DOHH2 (cell line): ENCODE measurements around the gene CERK.

Experiments used
- EZH2phosphoT487 ChIP-seq: fragments of 200-600 bp; sonication (generic); IDR thresholded peaks from 2 replicates; pipeline ENCODE4 v1.6.1; 2017; ENCODE audit warnings: borderline replicate concordance, mild to moderate bottlenecking, antibody characterized with exemption, low read length, moderate library complexity, mixed read lengths
- TF ChIP-seq, protein P1 (sequence below): fragments of 200-600 bp; sonication (generic); IDR thresholded peaks from one replicate; pipeline ENCODE4 v1.5.1; 2014; ENCODE audit warnings: antibody characterized with exemption, mild to moderate bottlenecking, low read depth, low read length; ENCODE audit not compliant: poor library complexity, severe bottlenecking

DNA sequence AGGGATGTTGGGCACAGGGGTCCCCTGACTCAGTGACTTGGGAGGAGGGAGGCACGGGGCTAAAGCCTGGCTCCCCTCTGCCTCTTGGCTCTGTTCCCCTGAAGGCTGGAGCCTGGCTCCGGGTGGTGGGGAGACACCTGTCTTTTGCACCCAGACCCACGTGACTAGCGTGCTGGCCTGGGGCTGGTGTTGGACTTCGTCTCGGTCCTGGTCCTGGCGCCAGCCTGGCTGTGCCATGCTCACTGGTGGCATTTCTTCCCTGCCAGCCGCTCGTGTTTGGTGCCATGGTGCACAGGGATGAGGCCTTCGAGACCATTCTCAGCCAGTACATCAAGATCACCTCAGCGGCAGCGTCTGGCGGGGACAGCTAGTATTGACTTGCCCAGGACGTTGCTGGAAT, 61.2 kb downstream of the CERK start:
- no peak for TF ChIP-seq EZH2phosphoT487
- TF ChIP-seq, protein P1, sequence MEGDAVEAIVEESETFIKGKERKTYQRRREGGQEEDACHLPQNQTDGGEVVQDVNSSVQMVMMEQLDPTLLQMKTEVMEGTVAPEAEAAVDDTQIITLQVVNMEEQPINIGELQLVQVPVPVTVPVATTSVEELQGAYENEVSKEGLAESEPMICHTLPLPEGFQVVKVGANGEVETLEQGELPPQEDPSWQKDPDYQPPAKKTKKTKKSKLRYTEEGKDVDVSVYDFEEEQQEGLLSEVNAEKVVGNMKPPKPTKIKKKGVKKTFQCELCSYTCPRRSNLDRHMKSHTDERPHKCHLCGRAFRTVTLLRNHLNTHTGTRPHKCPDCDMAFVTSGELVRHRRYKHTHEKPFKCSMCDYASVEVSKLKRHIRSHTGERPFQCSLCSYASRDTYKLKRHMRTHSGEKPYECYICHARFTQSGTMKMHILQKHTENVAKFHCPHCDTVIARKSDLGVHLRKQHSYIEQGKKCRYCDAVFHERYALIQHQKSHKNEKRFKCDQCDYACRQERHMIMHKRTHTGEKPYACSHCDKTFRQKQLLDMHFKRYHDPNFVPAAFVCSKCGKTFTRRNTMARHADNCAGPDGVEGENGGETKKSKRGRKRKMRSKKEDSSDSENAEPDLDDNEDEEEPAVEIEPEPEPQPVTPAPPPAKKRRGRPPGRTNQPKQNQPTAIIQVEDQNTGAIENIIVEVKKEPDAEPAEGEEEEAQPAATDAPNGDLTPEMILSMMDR = no peak
